ENCODE data around the gene KIRREL3.
"Not testable (repeated sequence)": the region's sequence is repeated elsewhere in the genome, so short reads cannot be mapped to it uniquely, and the experiment has no call there.

KIRREL3 gene

DNA sequence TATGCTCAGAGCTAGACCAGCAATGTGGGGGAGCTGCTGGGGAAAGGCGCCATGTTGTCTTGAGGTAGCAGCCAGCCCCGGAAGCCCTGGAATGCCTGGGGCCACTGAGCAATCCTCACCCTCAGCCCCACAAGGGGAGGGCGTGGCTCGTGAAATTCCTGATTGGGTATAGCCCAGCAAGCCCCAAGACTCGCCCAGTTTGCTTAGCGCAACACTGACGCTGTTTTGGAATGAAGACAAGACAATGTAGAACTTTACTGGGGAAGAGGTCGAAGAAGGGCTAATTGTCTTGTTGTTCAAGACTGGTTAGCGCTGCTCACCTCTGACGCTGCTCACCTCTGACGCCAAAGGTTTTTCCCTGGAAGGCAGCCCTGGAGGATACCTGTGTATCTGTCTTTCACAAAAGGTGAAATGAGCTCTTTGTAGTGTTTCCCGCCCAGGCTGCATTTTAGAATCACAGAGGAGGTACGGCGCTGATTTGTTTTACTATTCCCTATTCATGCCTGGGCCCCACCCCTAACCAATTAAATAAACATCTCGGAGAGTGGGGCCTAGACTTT, 597.5 kb downstream of the KIRREL3 start:
- no peak for DNase-seq (ENCODE audit: low read depth)

DNA sequence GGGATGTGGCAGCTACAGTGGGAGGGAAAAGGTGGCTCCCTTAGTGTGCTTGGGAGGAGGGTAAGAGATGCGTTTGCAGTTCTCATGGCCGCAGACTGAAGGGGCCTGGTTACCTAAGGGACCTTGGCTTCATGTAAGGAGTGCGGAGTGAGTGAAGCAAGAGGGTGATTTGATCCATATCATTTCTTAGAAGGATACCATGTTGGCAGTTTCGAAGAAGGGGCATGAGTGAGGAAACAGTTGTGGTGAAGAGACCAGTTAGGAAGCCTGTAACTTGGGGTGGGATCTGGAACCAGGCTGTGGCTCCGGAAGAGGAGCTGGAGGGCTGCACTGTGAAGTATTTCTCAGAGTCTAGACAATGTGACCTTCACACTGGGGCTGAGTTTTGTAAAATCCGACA, 600.1 kb downstream of the KIRREL3 start:
- DNase-seq (ENCODE audit: low read depth) = no peak

- DNase-seq (ENCODE audit: low read depth) = no peak
These were observed 600.6 kb downstream of the KIRREL3 start for GRCh38 chr11:126400019-126400418.

GRCh38 chr11:126398721-126399120, 601.8 kb downstream of the KIRREL3 start:
- DNase-seq (ENCODE audit: low read depth) = no peak

GRCh38 chr11:126398296-126398695, 602.3 kb downstream of the KIRREL3 start:
- no peak for DNase-seq (ENCODE audit: low read depth)

DNA sequence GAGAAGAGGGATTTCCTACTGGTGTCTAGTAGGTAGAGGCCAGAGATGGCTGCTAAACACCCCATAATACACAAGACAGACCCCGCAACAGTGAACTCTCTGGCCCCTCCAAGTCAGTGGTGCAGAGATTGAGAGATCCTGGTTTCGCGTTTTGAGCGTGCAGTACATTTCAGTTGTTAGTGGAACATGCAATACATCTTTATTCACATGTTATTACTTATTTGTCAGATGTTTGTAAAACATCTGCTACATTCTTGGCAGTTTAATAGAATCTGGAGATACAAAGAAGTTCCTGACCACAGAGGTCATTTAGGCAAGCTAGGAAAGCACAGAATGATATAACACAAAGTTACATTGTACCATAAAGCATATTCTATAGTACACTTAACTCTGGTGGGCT, 603.6 kb downstream of the KIRREL3 start:
- DNase-seq (ENCODE audit: low read depth) = no peak

GRCh38 chr11:126396266-126396665, 604.3 kb downstream of the KIRREL3 start:
- DNase-seq (ENCODE audit: low read depth) = not testable (repeated sequence)

GRCh38 chr11:126395784-126396183, 604.8 kb downstream of the KIRREL3 start:
- DNase-seq (ENCODE audit: low read depth) = not testable (repeated sequence)

DNA sequence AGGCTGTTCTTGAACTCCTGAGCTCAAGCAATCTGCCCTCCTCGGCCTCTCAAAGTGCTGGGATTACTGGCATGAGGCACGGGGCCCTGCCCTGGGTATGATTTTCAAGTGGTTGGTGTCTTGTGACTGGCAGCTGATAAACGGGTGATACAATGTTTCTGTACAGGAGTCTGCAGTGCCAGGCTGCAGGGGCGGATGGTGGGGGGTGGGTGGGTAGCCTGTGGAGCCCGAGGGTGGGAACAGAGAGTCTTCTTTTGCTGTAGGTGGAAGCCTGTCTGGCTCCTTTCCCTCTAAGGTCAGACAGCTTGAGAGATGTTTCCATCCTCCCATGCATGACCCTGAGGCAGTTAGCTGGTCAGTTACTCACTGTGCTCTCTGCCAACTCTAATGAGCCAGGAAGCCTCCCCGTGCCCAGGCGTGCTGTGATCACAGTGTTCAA, 605.9 kb downstream of the KIRREL3 start:
- not testable (repeated sequence) for DNase-seq (ENCODE audit: low read depth)

GRCh38 chr11:126394036-126394435, 606.5 kb downstream of the KIRREL3 start:
- no peak for DNase-seq (ENCODE audit: low read depth)

DNA sequence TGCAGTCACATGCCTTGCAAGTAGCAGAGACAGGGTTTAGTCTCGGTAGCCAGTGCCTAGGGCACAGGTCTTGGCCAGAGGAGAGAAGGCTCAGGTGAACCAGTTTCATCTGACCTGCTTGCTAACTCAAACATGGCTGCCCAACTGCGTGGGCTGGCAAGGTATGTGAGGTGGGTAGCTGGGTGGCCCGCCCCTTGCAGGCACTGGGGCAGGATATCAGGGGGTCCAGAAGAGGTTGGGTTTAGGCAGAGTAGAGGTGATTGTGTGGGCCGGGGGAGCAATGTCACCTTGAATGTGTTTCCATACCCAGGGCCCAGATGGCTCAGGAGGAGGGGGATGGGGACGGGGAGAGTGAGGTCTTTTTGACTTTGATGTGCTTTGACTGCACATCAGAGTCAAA, 607.4 kb downstream of the KIRREL3 start:
- no peak for DNase-seq (ENCODE audit: low read depth)

GRCh38 chr11:126392633-126393013, 607.9 kb downstream of the KIRREL3 start:
- DNase-seq (ENCODE audit: low read depth) = no peak

DNA sequence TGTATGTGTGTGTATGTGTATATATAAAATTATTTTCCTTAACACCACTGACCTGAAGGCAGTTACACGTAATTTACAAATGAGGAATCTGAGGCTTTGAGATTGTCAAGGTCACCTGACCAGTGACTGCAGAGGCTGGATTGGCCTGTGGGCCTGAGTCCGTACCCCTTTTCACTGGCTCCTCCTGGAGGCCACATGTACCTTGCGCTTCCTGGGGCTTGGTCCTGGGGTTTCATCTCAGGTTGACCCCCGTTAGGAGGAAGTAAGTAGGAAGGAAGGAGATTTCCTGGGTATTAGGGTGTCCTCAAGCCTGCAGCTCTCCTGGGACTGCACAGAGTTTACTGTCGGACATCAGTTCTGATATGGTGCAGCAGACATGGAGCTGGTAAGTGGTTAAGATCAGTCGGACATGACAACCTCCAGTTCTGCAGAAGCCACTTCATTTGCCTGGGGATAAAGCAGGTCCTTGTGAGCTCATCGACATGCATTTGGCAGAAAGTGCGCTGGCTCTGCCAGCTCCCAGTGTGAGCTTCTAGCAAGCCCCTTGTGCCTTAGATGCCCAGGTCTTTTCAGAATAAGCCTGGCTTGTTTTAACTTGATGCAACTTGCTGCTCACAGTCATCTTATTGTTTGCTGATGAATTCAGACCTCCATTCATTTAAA, 608.5 kb downstream of the KIRREL3 start:
- DNase-seq (ENCODE audit: low read depth) = no peak

GRCh38 chr11:126391286-126391954, 609.1 kb downstream of the KIRREL3 start:
- no peak for DNase-seq (ENCODE audit: low read depth)

- DNase-seq (ENCODE audit: low read depth) = no peak
These were observed 610.2 kb downstream of the KIRREL3 start for GRCh38 chr11:126390272-126390867.

DNA sequence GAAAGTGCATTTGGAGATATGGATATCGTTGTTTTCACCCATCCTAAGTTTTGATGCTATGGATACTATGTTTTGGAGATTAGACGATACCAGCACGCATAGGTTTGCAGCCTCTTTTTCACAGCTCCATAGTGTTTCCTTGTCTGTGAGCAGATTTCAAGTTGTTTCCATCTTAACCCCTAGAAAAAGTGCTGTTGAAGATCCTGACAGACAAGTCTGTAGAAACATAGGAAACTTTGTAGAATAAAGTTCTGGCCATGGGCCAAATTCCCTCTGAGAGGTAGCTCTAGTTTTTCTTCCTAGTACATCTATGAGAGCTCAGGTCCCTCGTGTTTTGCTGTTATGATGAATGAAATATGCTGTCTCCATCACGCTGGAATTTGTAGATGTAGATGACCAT, 612.7 kb downstream of the KIRREL3 start:
- DNase-seq (ENCODE audit: low read depth) = no peak

DNA sequence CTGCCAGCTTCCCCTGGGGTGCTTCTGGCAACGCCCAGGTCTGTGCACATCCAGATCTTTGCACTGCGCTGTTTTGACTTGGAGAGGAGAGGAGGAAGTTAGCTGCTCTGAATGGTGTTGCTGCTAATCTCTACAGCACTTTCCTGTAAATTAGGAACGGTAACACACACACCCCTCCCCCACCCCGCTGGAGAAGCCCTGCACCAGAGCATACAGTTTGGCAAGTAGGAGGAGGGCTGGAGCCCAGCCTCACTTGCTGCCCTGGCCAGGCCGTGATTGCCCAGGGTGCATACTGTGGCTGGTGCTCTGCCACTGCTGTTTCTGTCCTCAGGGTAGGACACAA, 613.9 kb downstream of the KIRREL3 start:
- not testable (repeated sequence) for DNase-seq (ENCODE audit: low read depth)

DNA sequence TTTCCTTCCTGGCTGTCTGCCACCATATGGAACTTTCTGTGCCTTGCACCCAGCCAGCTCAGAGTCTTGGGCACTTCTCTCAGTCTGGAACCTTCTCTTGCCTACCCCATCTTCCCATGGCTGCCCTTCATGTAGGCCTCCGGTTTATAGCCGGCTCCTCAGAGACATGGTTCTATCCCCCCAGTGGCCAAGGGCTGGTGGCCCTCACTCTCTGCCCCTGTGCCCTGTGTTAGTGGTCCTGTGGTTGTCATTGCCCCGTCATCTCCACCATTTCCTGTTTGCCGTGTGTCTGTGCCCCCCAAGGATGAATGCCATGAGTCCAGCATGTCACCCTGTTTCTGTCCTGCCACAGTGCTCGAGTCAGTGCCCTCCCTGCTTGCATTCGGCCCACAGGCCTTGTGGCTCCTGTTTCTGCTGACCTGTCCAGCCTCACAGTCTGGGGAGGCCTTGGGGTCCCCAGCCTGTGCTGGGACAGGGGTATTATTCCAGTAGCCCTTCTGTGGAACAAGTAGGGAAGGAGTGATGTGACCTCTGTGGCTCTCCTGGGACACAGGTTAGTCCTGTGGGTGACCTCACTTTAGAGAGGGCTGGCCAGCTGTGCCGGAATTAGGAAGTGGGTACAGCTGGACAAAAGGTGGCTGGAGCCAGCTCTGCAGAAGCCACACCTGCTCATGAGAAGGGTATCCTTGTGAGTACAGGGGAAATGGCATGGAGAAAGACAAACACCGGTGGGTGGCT, 614.4 kb downstream of the KIRREL3 start:
- no peak for DNase-seq (ENCODE audit: low read depth)

DNA sequence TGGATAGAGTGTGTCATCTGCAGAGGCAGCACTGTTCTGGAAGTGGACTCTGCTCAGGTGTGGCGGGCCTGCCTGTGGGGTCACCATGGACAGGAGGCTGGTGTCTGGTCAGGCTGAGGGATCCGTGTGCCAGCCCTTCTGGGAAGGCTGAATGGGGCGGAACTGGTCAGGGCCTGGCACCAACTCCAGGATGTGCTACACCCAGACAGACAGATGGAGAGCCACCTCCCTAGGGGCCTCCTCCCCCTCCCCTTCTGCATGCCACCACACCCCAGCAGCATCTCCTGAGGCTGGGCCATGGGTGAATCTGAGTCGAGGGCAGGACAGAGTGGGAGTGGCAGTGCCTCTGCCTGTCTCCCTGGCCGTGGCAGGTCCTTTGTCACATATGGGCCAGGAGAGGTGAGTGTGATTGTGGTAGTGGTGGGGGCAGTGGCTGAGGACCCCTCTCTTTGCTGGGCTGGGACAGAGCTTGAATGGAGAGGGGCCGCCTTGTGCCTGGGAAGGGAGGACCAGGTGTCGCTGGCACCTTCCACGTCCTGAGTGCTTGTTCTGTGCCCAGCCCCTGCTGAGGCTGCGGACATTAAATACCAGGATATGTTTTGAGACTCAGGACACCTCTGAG, 616.0 kb downstream of the KIRREL3 start:
- DNase-seq (ENCODE audit: low read depth) = no peak

DNA sequence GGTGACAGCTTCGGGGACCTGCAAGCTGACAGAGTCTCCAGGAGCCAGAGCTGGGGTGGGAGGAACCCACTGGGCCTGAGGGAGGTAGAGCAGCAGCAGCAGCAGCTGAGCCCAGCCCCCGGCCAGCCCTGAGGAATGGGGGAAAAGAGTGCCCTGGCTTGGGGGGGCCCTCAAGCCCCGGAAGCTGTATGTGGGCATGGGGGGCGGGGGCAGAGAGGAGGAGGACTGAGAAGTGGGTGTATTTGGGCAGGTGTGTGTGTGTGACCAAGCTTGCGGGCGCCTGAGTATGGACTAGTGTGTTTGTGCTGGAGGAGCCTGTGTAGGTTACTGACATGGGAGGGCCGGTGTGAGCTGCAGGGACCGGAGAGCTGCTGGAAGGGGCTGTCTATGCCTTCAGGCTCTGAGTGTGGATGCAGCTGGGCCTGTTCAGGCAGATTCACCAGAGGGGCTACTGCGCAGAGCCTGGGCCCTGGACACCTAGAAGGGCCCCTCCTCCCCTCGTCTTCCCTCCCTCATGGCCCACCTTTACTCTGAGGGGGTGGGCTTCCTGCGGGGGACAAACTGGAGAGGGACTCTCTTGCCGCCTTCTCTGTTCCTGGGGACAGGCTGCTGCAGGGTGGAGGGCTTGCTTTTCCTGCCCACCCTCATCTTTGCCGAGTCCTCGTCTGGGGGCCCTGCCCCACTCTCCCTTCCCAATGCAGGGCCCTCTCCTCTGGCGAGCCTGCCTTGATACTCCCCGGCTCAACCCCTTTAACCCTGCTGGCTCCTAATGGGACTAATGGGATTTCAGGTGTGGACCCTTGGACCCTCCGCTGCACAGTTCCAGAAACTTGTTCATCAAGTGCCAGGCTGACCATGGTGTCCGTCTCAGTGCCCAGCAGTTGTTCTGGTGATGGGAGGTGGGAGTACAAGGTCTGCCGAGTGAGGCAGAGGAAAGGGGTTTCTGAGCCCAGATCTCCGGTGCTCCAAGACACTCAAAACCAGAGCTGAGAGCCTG, 616.9 kb downstream of the KIRREL3 start:
- DNase-seq (ENCODE audit: low read depth) = no peak

GRCh38 chr11:126382641-126383040, 617.9 kb downstream of the KIRREL3 start:
- DNase-seq (ENCODE audit: low read depth) = not testable (repeated sequence)

Data from iris pigment epithelial cell (primary cell).